HG02973 (cell line): ENCODE data around the gene C10orf143.

Experiments used
- ATAC-seq: cut with Tn5 transposase; IDR thresholded peaks from one replicate; pipeline ENCODE4 v1.9.1; 2021; ENCODE audit warnings: moderate library complexity; ENCODE audit not compliant: unreplicated experiment

The C10orf143 gene

GRCh38 chr10:130017631-130018022 lies 93.0 kb downstream of the C10orf143 start:
- ATAC-seq: no peak

DNA sequence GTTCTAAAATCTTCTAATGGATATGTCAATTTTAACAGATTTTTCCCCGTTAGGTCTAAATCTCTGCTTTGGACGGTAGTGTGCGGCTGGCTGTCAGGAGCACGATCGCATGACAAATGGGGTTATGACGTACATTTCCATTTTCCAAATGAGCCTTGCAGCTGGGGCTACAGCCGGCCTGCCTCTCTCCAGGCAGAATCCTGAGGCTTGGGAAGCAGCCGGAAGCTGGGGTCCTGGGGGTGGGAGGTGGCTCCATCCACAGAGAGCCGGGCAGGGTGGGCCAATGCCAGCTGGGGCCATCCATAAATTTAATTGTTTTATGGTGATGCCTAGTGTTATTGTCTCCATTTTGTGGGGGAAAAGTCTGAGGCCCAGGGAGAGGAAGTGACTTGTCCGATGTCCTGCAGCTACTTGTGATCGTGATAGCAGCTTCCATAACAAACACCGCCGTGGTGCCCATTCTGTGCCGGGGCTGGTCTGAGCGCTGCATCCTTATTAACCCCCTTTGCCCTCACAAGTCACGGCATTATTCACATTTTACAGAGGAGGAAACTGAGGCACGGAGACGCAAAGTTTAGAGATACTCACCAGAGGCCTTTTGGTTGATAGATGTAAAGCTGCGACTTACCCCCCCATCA lies 93.5 kb downstream of the C10orf143 start:
- ATAC-seq: no peak

DNA sequence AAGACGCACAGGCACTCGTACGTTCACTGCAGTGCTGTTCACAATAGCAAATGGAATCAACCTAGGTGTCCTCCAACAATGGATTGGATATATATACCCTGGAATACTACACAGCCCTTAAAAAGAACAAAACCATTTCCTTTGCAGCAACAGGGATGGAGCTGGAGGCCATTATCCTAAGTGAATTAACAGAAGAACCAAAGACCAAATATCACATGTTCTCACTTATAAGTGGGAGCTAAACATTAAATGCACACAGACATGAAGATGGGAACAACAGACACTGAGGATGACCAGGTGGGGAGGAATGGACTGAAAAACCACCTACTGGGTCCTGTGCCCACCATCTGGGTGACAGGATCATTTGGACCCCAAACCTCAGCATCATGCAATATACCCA lies 94.5 kb downstream of the C10orf143 start:
- no peak for ATAC-seq

- no peak for ATAC-seq
These were observed 95.4 kb downstream of the C10orf143 start for GRCh38 chr10:130015075-130015695.

- ATAC-seq: no peak
These were observed 96.2 kb downstream of the C10orf143 start for GRCh38 chr10:130014263-130015074.
